Measurements from ENCODE around the gene FXYD6. TPM values are rescaled to one million over a fixed set of nuclear protein-coding genes. Genes with fewer than 3 reads are reported as not detected.

Gene FXYD6
- total and polyA plus RNA-seq, 9 of the 15 experiments (the other 6 are each of a cell fraction or from before 2014, with no cell fraction given) = 0.07 to 0.35 TPM; not detected in 7

DNA sequence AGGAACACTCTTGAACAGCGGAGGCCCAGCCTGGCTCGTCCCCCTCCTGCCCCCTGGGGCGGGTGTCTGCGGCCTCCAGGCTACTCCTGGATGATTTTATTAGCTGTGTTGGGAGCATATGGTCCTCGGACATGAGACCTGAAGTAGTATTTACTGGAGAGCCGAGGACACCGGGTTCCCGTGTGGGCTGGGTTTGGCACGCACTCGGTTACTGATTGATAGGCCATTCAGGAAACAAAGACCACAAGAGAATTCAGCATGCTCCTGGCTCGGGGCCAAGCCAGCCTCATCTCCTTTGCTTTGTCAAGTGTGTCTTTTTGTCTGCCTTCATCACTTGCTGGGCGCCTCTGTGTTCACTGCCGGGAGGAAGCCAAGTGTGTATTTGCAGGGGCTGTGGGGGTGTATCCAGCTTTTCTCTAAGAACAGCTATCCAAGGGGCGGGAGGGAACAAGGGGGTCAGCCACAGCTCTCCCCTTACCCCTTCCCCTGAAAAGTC is 61.6 kb downstream of the FXYD6 start:
- no peak overlapping the region for H2AFZ ChIP-seq (ENCODE audit: low read depth, low read length)
- H3K4me1 ChIP-seq (replicated peaks in 1 of 2; ENCODE audit: control insufficient read depth in 2 of 2, insufficient read depth in 2 of 2, low read length in 2 of 2) = peaks cover under 1 to 26% of the 10 kb centered on the region in 2 experiments; a peak in 4 of 5 replicates
- CTCF ChIA-PET (ENCODE audit: low intra/inter-chr PET ratio) = no interaction called here
- no peak for FAIRE-seq
- H3K4me2 ChIP-seq (ENCODE audit: insufficient read depth, low read length) = no peak overlapping the region
- DNase-seq (ENCODE audit: extremely low read depth in 1 of 4, low spot score in 3 of 4) = peak in 1 of 4 experiments; percentile 15
- H4K20me1 ChIP-seq (replicated peaks; ENCODE audit: control insufficient read depth, insufficient read depth, low read length) = no peaks in the 10 kb centered on the region; the same call in 1 of the 2 replicates
- in situ Hi-C loops (cut with MboI) = no loop called here
- no peaks in the 10 kb centered on the region for H3K36me3 ChIP-seq (ENCODE audit: control insufficient read depth, insufficient read depth, low read length)
- H3K4me3 ChIP-seq = no peak overlapping the region
- H3K9me3 ChIP-seq (replicated peaks; ENCODE audit: control insufficient read depth, insufficient read depth, low read depth, low read length) = no peaks in the 10 kb centered on the region
- H3K27me3 ChIP-seq (ENCODE audit: control insufficient read depth in 2 of 2, insufficient read depth in 2 of 2, low read length in 2 of 2) = peaks cover 0 to 1% of the 10 kb centered on the region in 2 experiments; a peak in 2 of 5 replicates
- POLR2A ChIA-PET = interaction anchor here (0.6 kb wide), 2 partner anchors 83 to 246 kb away, joined by 3 read pairs; no protein-coding TSS in a partner anchor
- 29% methylated on average over 14 of the region's 14 CpGs for WGBS (ENCODE audit: insufficient coverage, low coverage, missing lambda C conversion rate)
- no TSS peak for BruUV-seq (replicated peaks)
- ATAC-seq = no peak
- no peak overlapping the region for H3K27ac ChIP-seq (ENCODE audit: extremely low read depth, low read depth, low read length)
- peak overlapping the region in 1 of 2 experiments; percentile 48; a peak in 1 of 4 replicates for H3K9ac ChIP-seq (ENCODE audit: insufficient read depth in 1 of 2, low read depth in 2 of 2, low read length in 2 of 2)
- TF ChIP-seq NFIC (IDR thresholded peaks at IDR 0.05) (peak; percentile 90), TEAD4 (IDR thresholded peaks at IDR 0.05; ENCODE audit: low read length) (no peak), TEAD4 (CRISPR knock-in tag; IDR thresholded peaks at IDR 0.05; ENCODE audit: borderline replicate concordance) (no peak)
- peaks cover 2% of the 10 kb centered on the region for H3K9me1 ChIP-seq (ENCODE audit: control insufficient read depth, insufficient read depth, low read length)
- H3K79me2 ChIP-seq (ENCODE audit: control insufficient read depth, insufficient read depth, low read length) = no peaks in the 10 kb centered on the region
- intact Hi-C loops (cut with micrococcal nuclease) = loop anchor here (5.0 kb wide), 1 partner anchor 92 kb away; no protein-coding TSS in a partner anchor

DNA sequence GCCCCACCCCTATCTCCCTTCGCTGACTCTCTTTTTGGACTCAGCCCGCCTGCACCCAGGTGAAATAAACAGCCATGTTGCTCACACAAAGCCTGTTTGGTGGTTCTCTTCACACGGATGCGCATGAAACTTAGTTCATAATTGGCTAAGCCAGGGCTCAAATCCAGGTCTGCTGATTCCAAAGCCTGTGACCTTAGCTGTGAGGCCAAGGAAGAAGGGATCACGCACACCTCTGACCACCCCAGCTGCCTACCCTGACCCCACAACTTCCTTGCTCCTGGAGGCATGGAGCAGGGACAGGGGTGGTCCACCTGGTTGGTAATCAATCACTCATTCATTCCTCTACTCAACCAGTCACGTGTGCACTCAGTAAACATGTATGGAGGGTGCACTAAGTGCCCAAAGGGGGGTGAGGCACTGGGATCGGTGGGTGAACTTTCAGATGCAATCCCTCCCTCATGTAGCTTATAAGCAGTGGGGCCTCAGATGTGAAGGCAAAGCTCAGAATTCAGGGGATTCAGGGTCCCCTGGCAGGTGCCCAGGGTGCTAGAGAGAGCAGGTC is 62.2 kb downstream of the FXYD6 start:
- H3K27ac ChIP-seq (ENCODE audit: extremely low read depth, low read depth, low read length) = no peak overlapping the region
- 34% methylated on average over 4 of the region's 7 CpGs for WGBS (ENCODE audit: insufficient coverage, low coverage, missing lambda C conversion rate)
- ChIA-PET POLR2A (interaction anchor here (0.6 kb wide), 1 partner anchor 82 kb away, joined by 3 read pairs; no protein-coding TSS in a partner anchor), CTCF (ENCODE audit: low intra/inter-chr PET ratio) (no interaction called here)
- peaks cover 0 to 5% of the 10 kb centered on the region in 2 experiments; a peak in 2 of 5 replicates for H3K27me3 ChIP-seq (ENCODE audit: control insufficient read depth in 2 of 2, insufficient read depth in 2 of 2, low read length in 2 of 2)
- no peak overlapping the region for H3K4me2 ChIP-seq (ENCODE audit: insufficient read depth, low read length)
- ATAC-seq (no peak), DNase-seq (ENCODE audit: extremely low read depth in 1 of 4, low spot score in 3 of 4) (no peak), FAIRE-seq (no peak)
- H3K4me3 ChIP-seq = no peak overlapping the region
- no peaks in the 10 kb centered on the region for H3K79me2 ChIP-seq (ENCODE audit: control insufficient read depth, insufficient read depth, low read length)
- no peaks in the 10 kb centered on the region for H3K36me3 ChIP-seq (ENCODE audit: control insufficient read depth, insufficient read depth, low read length)
- no peaks in the 10 kb centered on the region; the same call in 1 of the 2 replicates for H4K20me1 ChIP-seq (replicated peaks; ENCODE audit: control insufficient read depth, insufficient read depth, low read length)
- no peaks in the 10 kb centered on the region for H3K9me3 ChIP-seq (replicated peaks; ENCODE audit: control insufficient read depth, insufficient read depth, low read depth, low read length)
- peaks cover 5 to 29% of the 10 kb centered on the region in 2 experiments; a peak in 4 of 5 replicates for H3K4me1 ChIP-seq (replicated peaks in 1 of 2; ENCODE audit: control insufficient read depth in 2 of 2, insufficient read depth in 2 of 2, low read length in 2 of 2)
- H3K9ac ChIP-seq (ENCODE audit: insufficient read depth in 1 of 2, low read depth in 2 of 2, low read length in 2 of 2) = peak overlapping the region in 1 of 2 experiments; percentile 48; a peak in 1 of 4 replicates
- no peak overlapping the region for H2AFZ ChIP-seq (ENCODE audit: low read depth, low read length)
- intact Hi-C loops (cut with micrococcal nuclease) = no loop called here
- in situ Hi-C loops (cut with MboI) = no loop called here
- BruUV-seq (replicated peaks) = no TSS peak
- H3K9me1 ChIP-seq (ENCODE audit: control insufficient read depth, insufficient read depth, low read length) = peaks cover 2% of the 10 kb centered on the region
- no peak for TF ChIP-seq HDAC1 (IDR thresholded peaks at IDR 0.05)
- no peak for TF ChIP-seq E2F4 (CRISPR knock-in tag; IDR thresholded peaks at IDR 0.05; ENCODE audit: low read depth)
- TF ChIP-seq PYGO2 (tag; IDR thresholded peaks at IDR 0.05) = no peak
- TF ChIP-seq USF2 (CRISPR knock-in tag; IDR thresholded peaks at IDR 0.05) = peak; percentile 28; the same call in 1 of the 2 replicates
- TF ChIP-seq ZNF232 (CRISPR knock-in tag; IDR thresholded peaks at IDR 0.05) = no peak
- no peak for TF ChIP-seq RBM14 (IDR thresholded peaks at IDR 0.05; ENCODE audit: borderline replicate concordance, insufficient read depth, low read depth, low read length)
- no peak for TF ChIP-seq NEUROD1 (IDR thresholded peaks at IDR 0.05; ENCODE audit: borderline replicate concordance, low read depth, low read length, partially characterized antibody)
- no peak for TF ChIP-seq HLTF (IDR thresholded peaks at IDR 0.05)
- no peak for TF ChIP-seq BRD9 (IDR thresholded peaks at IDR 0.05; ENCODE audit: low read depth, partially characterized antibody)
- no peak for TF ChIP-seq HMGN3 (IDR thresholded peaks at IDR 0.05; ENCODE audit: borderline replicate concordance, extremely low read depth, insufficient read length, low read depth, low read length)

All from K562 (cell line).